Cardiac muscle cell (in vitro differentiated cells and primary cell): Measurements from ENCODE around the gene CCL18. TPM values are rescaled to one million over a fixed set of nuclear protein-coding genes. Genes with fewer than 3 reads are reported as not detected.
A peak's percentile ranks its signal among the peaks of the same experiment; 100 is the strongest.
"Not testable (repeated sequence)": the region's sequence is repeated elsewhere in the genome, so short reads cannot be mapped to it uniquely, and the experiment has no call there.

Experiments used
- DNase-seq, 2 donors: peaks; one replicate each; pipeline versions ENCODE4 v3.0.0 to v3.0.0-alpha.2; 2010 to 2017; ENCODE audit warnings: low read depth in 1 of 2, low spot score in 1 of 2
- H3K27ac ChIP-seq: fragments of 200-600 bp; sonication (generic); 2 replicates; pipeline ENCODE4 v1.5.1; 2016
- H3K27me3 ChIP-seq: fragments of 200-600 bp; sonication (generic); 2 replicates; pipeline ENCODE4 v1.6.0; 2016; ENCODE audit warnings: control low read depth
- H3K36me3 ChIP-seq: fragments of 200-600 bp; sonication (generic); 2 replicates; pipeline ENCODE4 v1.5.1; 2016; ENCODE audit warnings: control low read depth
- H3K4me1 ChIP-seq: fragments of 200-600 bp; sonication (generic); 2 replicates; pipeline ENCODE4 v1.8.1; 2017; ENCODE audit warnings: low read depth, mild to moderate bottlenecking, mixed run types
- H3K4me3 ChIP-seq: fragments of 200-600 bp; sonication (generic); 2 replicates; pipeline ENCODE4 v1.5.1; 2016; ENCODE audit warnings: mild to moderate bottlenecking
- H3K9me3 ChIP-seq: fragments of 200-600 bp; sonication (generic); 2 replicates; pipeline ENCODE4 v1.5.1; 2017; ENCODE audit warnings: low read depth, mild to moderate bottlenecking, control low read depth
- polyA plus RNA-seq: library from polyadenylated mRNA; unstranded; fragments of >200 nt; fragmentation: Nextera tagmentation; extraction: Ambion mirVana; gene quantifications from 2 replicates; pipeline ENCODE4 v1.2.1, GENCODE V29; 2016
- total RNA-seq: library from RNA; depleted of rRNA; stranded (reverse); fragments of >200 nt; gene quantifications from 2 replicates; pipeline ENCODE4 v1.2.3, GENCODE V29; 2016
- TF ChIP-seq, protein P1 (sequence below): IDR thresholded peaks from 2 replicates; pipeline ENCODE4 v1.5.1; 2012; ENCODE audit warnings: low read depth, mild to moderate bottlenecking, low read length

The CCL18 gene
- total and polyA plus RNA-seq, 2 experiments from 2014 or later: not detected

- Histone ChIP-seq H3K27me3 (peaks cover 3% of the 10 kb centered on the region), H3K9me3 (no peaks in the 10 kb centered on the region), H3K4me1 (no peaks in the 10 kb centered on the region), H3K36me3 (no peaks in the 10 kb centered on the region), H3K4me3 (no peak overlapping the region), H3K27ac (no peak overlapping the region)
- peak in 1 of 2 donors; percentile 74 for DNase-seq
- TF ChIP-seq, protein P1, sequence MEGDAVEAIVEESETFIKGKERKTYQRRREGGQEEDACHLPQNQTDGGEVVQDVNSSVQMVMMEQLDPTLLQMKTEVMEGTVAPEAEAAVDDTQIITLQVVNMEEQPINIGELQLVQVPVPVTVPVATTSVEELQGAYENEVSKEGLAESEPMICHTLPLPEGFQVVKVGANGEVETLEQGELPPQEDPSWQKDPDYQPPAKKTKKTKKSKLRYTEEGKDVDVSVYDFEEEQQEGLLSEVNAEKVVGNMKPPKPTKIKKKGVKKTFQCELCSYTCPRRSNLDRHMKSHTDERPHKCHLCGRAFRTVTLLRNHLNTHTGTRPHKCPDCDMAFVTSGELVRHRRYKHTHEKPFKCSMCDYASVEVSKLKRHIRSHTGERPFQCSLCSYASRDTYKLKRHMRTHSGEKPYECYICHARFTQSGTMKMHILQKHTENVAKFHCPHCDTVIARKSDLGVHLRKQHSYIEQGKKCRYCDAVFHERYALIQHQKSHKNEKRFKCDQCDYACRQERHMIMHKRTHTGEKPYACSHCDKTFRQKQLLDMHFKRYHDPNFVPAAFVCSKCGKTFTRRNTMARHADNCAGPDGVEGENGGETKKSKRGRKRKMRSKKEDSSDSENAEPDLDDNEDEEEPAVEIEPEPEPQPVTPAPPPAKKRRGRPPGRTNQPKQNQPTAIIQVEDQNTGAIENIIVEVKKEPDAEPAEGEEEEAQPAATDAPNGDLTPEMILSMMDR: no peak
These were observed 21.7 kb downstream of the CCL18 start for GRCh38 chr17:36085765-36086164.

DNA sequence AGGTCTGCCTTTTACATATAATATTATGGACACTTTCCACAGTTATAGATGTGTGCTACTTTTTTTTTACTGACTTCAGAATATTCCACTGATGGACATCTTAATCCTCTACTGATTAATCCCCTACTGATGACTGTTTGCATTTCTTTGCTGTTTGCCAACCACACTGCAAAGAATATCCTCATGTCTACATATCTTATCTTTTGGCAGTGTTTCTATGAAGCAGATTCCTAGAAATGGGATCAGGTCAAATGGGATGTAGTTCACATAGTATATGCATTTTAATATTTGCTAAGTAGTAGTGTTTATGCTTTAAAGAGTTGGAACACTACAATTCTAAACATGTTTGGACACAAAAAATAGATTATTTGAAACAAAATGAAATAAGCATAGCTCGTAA lies 22.7 kb downstream of the CCL18 start:
- H3K36me3 ChIP-seq: no peaks in the 10 kb centered on the region
- DNase-seq: no peak
- TF ChIP-seq, protein P1: no peak
- no peak overlapping the region for H3K27ac ChIP-seq
- H3K9me3 ChIP-seq: no peaks in the 10 kb centered on the region
- H3K4me1 ChIP-seq: no peaks in the 10 kb centered on the region
- H3K4me3 ChIP-seq: no peak overlapping the region
- H3K27me3 ChIP-seq: peaks cover 3% of the 10 kb centered on the region

- DNase-seq, H3K4me3 ChIP-seq, H3K27me3 ChIP-seq, H3K4me1 ChIP-seq, H3K27ac ChIP-seq, H3K9me3 ChIP-seq, H3K36me3 ChIP-seq: not testable (repeated sequence)
These were observed 23.4 kb downstream of the CCL18 start for GRCh38 chr17:36087471-36087870.

- H3K4me3 ChIP-seq, H3K27me3 ChIP-seq, H3K4me1 ChIP-seq, H3K27ac ChIP-seq, H3K9me3 ChIP-seq, DNase-seq, H3K36me3 ChIP-seq: not testable (repeated sequence)
These were observed 24.0 kb downstream of the CCL18 start for GRCh38 chr17:36087897-36088572.

- Histone ChIP-seq H3K36me3 (no peaks in the 10 kb centered on the region), H3K9me3 (no peaks in the 10 kb centered on the region), H3K4me3 (no peak overlapping the region), H3K4me1 (no peaks in the 10 kb centered on the region), H3K27ac (no peak overlapping the region), H3K27me3 (peaks cover 3% of the 10 kb centered on the region)
- DNase-seq: no peak
- TF ChIP-seq, protein P1: no peak
These were observed 24.7 kb downstream of the CCL18 start for GRCh38 chr17:36088670-36089338.

GRCh38 chr17:36089339-36089865 lies 25.3 kb downstream of the CCL18 start:
- H3K27me3 ChIP-seq: peaks cover 3% of the 10 kb centered on the region
- no peaks in the 10 kb centered on the region for H3K36me3 ChIP-seq
- no peaks in the 10 kb centered on the region for H3K4me1 ChIP-seq
- DNase-seq: no peak
- TF ChIP-seq, protein P1: no peak
- H3K4me3 ChIP-seq: no peak overlapping the region
- H3K9me3 ChIP-seq: no peaks in the 10 kb centered on the region
- H3K27ac ChIP-seq: no peak overlapping the region
